SK-N-SH treated with all-trans-retinoic acid at 6 μM for 48 hours (cell line): ENCODE data around the gene RAB18.
"Not testable (repeated sequence)": the region's sequence is repeated elsewhere in the genome, so short reads cannot be mapped to it uniquely, and the experiment has no call there.

Experiments used
- ATAC-seq: fragments of 200-7000 bp; cut with Tn5 transposase; 3 replicates; pipeline ENCODE4 v1.9.1; 2020; ENCODE audit warnings: mild to moderate bottlenecking, moderate library complexity
- ARNTL ChIP-seq: fragments of 450-650 bp; formaldehyde crosslinking; IDR thresholded peaks from 2 replicates; pipeline ENCODE4 v1.5.0; 2020; ENCODE audit warnings: low read depth, mild to moderate bottlenecking, moderate library complexity, borderline replicate concordance
- BACH2 ChIP-seq: fragments of 250-450 bp; sonication (Bioruptor Pico); IDR thresholded peaks from 2 replicates; pipeline ENCODE4 v1.9.0; 2021; ENCODE audit warnings: mild to moderate bottlenecking, borderline replicate concordance
- CSDC2 ChIP-seq: fragments of 250-450 bp; sonication (Bioruptor Pico); IDR thresholded peaks from 2 replicates; pipeline ENCODE4 v1.5.0; 2020; ENCODE audit warnings: mild to moderate bottlenecking, moderate library complexity
- ESRRG ChIP-seq: fragments of 250-450 bp; sonication (Bioruptor Pico); IDR thresholded peaks from 2 replicates; pipeline ENCODE4 v1.6.1; 2021; ENCODE audit warnings: mild to moderate bottlenecking
- GLIS3 ChIP-seq: fragments of 250-450 bp; sonication (Bioruptor Pico); IDR thresholded peaks from 2 replicates; pipeline ENCODE4 v1.5.0; 2020; ENCODE audit warnings: mild to moderate bottlenecking, moderate library complexity
- ISL1 ChIP-seq: fragments of 250-450 bp; sonication (Bioruptor Pico); IDR thresholded peaks from 2 replicates; pipeline ENCODE4 v2.1.2; 2022; ENCODE audit warnings: mild to moderate bottlenecking, moderate library complexity
- OSR1 ChIP-seq: fragments of 250-450 bp; sonication (Bioruptor Pico); IDR thresholded peaks from 2 replicates; pipeline ENCODE4 v1.8.0; 2022; ENCODE audit warnings: moderate library complexity, mild to moderate bottlenecking, inconsistent platforms
- PPARA ChIP-seq: fragments of 250-450 bp; sonication (Bioruptor Pico); IDR thresholded peaks from 2 replicates; pipeline ENCODE4 v1.5.0; 2020; ENCODE audit warnings: mild to moderate bottlenecking, borderline replicate concordance
- RARB ChIP-seq: fragments of 250-450 bp; sonication (Bioruptor Pico); IDR thresholded peaks from 2 replicates; pipeline ENCODE4 v1.8.0; 2021; ENCODE audit warnings: mild to moderate bottlenecking, moderate library complexity
- SNAI2 ChIP-seq: fragments of 250-450 bp; sonication (Bioruptor Pico); IDR thresholded peaks from 2 replicates; pipeline ENCODE4 v1.5.0; 2020; ENCODE audit warnings: mild to moderate bottlenecking, moderate library complexity
- TOX ChIP-seq: fragments of 250-450 bp; sonication (Bioruptor Pico); IDR thresholded peaks from 2 replicates; pipeline ENCODE4 v1.8.0; 2021; ENCODE audit warnings: mild to moderate bottlenecking, moderate library complexity, borderline replicate concordance
- ZC3H10 ChIP-seq: fragments of 250-450 bp; sonication (Bioruptor Pico); IDR thresholded peaks from 2 replicates; pipeline ENCODE4 v1.5.1; 2021; ENCODE audit warnings: mild to moderate bottlenecking, moderate library complexity
- ZFP3 ChIP-seq: fragments of 250-450 bp; sonication (Bioruptor Pico); IDR thresholded peaks from 2 replicates; pipeline ENCODE4 v1.5.0; 2020; ENCODE audit warnings: mild to moderate bottlenecking, moderate library complexity
- ZFP30 ChIP-seq: fragments of 450-650 bp; formaldehyde crosslinking; IDR thresholded peaks from 2 replicates; pipeline ENCODE4 v1.5.0; 2022; ENCODE audit warnings: mild to moderate bottlenecking, moderate library complexity
- ZNF565 ChIP-seq: fragments of 450-650 bp; formaldehyde crosslinking; conservative IDR thresholded peaks from 2 replicates; pipeline ENCODE4 v1.5.0; 2020; ENCODE audit warnings: low read depth, mild to moderate bottlenecking, moderate library complexity
- ZNF70 ChIP-seq: fragments of 450-650 bp; formaldehyde crosslinking; IDR thresholded peaks from 2 replicates; pipeline ENCODE4 v1.5.0; 2020; ENCODE audit warnings: mild to moderate bottlenecking, moderate library complexity
- ZNF8 ChIP-seq: fragments of 450-650 bp; formaldehyde crosslinking; IDR thresholded peaks from 2 replicates; pipeline ENCODE4 v1.5.0; 2020; ENCODE audit warnings: mild to moderate bottlenecking, moderate library complexity
- TF ChIP-seq, protein P1 (sequence below): fragments of 250-450 bp; sonication (Bioruptor Pico); IDR thresholded peaks from 2 replicates; pipeline ENCODE4 v1.5.1; 2020; ENCODE audit warnings: low read depth, mild to moderate bottlenecking, moderate library complexity
- TF ChIP-seq, protein P2 (sequence below): fragments of 250-450 bp; sonication (Bioruptor Pico); IDR thresholded peaks from 2 replicates; pipeline ENCODE4 v1.5.1; 2021; ENCODE audit warnings: mild to moderate bottlenecking, moderate library complexity
- TF ChIP-seq, protein P3 (sequence below): fragments of 250-450 bp; sonication (Bioruptor Pico); IDR thresholded peaks from 2 replicates; pipeline ENCODE4 v1.8.0; 2021; ENCODE audit warnings: low read depth, mild to moderate bottlenecking, moderate library complexity, borderline replicate concordance
- TF ChIP-seq, protein P4 (sequence below): fragments of 250-450 bp; sonication (Bioruptor Pico); IDR thresholded peaks from 2 replicates; pipeline ENCODE4 v1.5.0; 2020; ENCODE audit warnings: mild to moderate bottlenecking, moderate library complexity

RAB18 gene

DNA sequence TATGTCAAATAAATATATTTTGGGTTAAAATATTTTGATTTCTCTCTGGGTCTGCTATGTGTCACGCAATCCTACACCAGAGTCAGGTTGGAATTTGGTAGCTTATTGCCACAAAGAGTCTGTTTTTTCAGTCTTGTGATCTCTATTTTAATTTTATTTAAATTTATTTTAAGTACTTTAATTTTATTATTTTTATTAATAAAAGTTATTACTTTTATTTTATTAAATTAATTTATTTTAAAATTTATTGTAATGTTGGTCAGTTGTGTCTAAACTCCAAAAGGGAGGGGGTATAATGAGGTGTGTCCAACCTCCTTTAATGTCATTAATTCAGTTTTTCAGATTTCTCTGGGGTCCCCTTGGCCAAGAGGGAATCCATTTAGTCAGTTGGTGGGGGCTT is 42.8 kb upstream of the RAB18 start:
- TF ChIP-seq ZC3H10 (CRISPR knock-in tag): no peak
- TF ChIP-seq ZFP30 (CRISPR knock-in tag): no peak
- TF ChIP-seq RARB (CRISPR knock-in tag): no peak
- TF ChIP-seq, all 23 proteins: peak for 0

DNA sequence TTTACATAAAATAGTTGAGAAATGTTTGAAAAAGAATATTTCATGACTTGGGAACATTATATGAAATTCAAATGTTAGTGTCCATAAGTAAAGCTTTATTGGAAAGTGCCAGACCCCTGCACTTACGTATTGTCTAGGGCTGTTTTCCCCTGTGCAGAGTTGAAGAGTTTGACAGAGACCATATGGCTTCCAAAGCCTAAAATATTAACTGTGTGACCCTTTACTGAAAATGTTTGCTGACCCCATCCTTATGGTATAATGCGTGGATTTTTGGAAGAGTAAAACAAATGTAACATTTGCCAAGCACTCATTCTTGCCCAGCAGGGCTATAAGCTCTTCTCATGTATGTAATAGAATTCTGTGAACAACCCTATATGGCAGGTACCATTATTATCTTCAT is 40.1 kb upstream of the RAB18 start:
- TF ChIP-seq GLIS3 (CRISPR knock-in tag): no peak
- TF ChIP-seq ZNF565 (CRISPR knock-in tag): no peak
- TF ChIP-seq ZC3H10 (CRISPR knock-in tag): no peak
- TF ChIP-seq BACH2 (CRISPR knock-in tag): no peak
- TF ChIP-seq ZFP3: no peak
- no peak for TF ChIP-seq CSDC2 (CRISPR knock-in tag)
- no peak for TF ChIP-seq ZFP30 (CRISPR knock-in tag)
- TF ChIP-seq, protein P1, sequence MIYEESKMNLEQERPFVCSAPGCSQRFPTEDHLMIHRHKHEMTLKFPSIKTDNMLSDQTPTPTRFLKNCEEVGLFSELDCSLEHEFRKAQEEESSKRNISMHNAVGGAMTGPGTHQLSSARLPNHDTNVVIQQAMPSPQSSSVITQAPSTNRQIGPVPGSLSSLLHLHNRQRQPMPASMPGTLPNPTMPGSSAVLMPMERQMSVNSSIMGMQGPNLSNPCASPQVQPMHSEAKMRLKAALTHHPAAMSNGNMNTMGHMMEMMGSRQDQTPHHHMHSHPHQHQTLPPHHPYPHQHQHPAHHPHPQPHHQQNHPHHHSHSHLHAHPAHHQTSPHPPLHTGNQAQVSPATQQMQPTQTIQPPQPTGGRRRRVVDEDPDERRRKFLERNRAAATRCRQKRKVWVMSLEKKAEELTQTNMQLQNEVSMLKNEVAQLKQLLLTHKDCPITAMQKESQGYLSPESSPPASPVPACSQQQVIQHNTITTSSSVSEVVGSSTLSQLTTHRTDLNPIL (CRISPR knock-in tag): no peak
- no peak for TF ChIP-seq ZNF8 (CRISPR knock-in tag)
- TF ChIP-seq TOX (CRISPR knock-in tag): no peak
- TF ChIP-seq, protein P2, sequence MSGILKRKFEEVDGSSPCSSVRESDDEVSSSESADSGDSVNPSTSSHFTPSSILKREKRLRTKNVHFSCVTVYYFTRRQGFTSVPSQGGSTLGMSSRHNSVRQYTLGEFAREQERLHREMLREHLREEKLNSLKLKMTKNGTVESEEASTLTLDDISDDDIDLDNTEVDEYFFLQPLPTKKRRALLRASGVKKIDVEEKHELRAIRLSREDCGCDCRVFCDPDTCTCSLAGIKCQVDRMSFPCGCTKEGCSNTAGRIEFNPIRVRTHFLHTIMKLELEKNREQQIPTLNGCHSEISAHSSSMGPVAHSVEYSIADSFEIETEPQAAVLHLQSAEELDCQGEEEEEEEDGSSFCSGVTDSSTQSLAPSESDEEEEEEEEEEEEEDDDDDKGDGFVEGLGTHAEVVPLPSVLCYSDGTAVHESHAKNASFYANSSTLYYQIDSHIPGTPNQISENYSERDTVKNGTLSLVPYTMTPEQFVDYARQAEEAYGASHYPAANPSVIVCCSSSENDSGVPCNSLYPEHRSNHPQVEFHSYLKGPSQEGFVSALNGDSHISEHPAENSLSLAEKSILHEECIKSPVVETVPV (CRISPR knock-in tag): no peak
- no peak for TF ChIP-seq PPARA (CRISPR knock-in tag)
- TF ChIP-seq, protein P3, sequence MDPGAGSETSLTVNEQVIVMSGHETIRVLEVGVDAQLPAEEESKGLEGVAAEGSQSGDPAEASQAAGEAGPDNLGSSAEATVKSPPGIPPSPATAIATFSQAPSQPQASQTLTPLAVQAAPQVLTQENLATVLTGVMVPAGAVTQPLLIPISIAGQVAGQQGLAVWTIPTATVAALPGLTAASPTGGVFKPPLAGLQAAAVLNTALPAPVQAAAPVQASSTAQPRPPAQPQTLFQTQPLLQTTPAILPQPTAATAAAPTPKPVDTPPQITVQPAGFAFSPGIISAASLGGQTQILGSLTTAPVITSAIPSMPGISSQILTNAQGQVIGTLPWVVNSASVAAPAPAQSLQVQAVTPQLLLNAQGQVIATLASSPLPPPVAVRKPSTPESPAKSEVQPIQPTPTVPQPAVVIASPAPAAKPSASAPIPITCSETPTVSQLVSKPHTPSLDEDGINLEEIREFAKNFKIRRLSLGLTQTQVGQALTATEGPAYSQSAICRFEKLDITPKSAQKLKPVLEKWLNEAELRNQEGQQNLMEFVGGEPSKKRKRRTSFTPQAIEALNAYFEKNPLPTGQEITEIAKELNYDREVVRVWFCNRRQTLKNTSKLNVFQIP (CRISPR knock-in tag): no peak
- TF ChIP-seq OSR1: no peak
- TF ChIP-seq, protein P4, sequence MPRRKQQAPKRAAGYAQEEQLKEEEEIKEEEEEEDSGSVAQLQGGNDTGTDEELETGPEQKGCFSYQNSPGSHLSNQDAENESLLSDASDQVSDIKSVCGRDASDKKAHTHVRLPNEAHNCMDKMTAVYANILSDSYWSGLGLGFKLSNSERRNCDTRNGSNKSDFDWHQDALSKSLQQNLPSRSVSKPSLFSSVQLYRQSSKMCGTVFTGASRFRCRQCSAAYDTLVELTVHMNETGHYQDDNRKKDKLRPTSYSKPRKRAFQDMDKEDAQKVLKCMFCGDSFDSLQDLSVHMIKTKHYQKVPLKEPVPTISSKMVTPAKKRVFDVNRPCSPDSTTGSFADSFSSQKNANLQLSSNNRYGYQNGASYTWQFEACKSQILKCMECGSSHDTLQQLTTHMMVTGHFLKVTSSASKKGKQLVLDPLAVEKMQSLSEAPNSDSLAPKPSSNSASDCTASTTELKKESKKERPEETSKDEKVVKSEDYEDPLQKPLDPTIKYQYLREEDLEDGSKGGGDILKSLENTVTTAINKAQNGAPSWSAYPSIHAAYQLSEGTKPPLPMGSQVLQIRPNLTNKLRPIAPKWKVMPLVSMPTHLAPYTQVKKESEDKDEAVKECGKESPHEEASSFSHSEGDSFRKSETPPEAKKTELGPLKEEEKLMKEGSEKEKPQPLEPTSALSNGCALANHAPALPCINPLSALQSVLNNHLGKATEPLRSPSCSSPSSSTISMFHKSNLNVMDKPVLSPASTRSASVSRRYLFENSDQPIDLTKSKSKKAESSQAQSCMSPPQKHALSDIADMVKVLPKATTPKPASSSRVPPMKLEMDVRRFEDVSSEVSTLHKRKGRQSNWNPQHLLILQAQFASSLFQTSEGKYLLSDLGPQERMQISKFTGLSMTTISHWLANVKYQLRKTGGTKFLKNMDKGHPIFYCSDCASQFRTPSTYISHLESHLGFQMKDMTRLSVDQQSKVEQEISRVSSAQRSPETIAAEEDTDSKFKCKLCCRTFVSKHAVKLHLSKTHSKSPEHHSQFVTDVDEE (CRISPR knock-in tag): no peak
- no peak for ATAC-seq

More for the DNA sequence above, 42.8 kb upstream of the RAB18 start:
- no peak for ATAC-seq

DNA sequence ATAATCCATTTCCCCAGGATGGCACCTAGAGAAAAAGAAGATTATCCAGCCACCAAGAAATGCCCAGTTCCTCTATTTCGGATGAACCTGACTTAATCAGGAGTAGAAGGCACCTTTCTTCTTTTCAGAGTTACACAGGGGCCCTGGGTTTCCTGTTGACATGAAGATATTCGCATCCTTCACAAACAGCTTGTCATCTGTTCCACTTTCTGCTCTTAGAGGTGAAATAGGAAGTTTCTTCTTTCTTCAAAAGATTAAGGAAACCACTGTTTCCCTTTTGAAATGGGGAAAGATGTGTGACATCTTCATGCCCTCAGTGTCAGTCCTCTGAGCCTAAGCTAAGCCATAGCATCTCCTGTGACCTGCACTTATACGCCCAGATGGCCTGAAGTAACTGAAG is 39.1 kb upstream of the RAB18 start:
- no peak for TF ChIP-seq SNAI2 (CRISPR knock-in tag)
- TF ChIP-seq, protein P2 (CRISPR knock-in tag): no peak
- ATAC-seq: no peak

DNA sequence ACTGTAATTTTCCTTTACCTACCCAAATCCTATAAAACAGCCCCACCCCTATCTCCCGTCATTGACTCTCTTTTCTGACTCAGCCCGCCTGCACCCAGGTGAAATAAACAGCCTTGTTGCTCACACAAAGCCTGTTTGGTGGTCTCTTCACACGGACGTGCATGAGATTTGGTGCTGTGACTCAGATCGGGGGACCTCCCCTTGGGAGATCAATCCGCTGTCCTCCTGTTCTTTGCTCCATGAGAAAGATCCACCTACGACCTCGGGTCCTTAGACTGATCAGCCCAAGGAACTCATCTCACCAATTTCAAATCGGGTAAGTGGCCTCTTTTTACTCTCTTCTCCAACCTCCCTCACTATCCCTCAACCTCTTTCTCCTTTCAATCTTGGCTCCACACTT is 38.5 kb upstream of the RAB18 start:
- ATAC-seq: not testable (repeated sequence)

DNA sequence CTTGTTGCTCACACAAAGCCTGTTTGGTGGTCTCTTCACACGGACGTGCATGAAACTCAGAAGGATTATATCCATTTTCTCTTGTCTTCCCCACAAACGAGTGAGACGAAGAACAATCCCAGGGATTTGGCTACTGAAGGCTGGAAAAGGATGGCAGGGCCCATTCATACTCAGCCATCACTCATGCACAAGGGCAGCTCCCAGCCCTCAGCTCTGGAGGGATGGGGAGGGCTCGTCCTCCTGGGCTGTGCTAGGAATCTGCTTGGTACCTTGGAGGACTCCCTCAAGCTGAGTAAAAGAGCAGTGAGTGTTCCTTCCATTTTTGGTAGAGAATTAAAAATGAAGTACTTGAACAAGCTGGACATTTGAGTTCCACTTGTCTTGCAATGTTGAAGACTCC is 33.2 kb upstream of the RAB18 start:
- ATAC-seq: no peak
- no peak for TF ChIP-seq ESRRG (CRISPR knock-in tag)
- TF ChIP-seq ZNF8 (CRISPR knock-in tag): no peak
- TF ChIP-seq GLIS3 (CRISPR knock-in tag): no peak
- no peak for TF ChIP-seq ARNTL (CRISPR knock-in tag)
- no peak for TF ChIP-seq ZNF565 (CRISPR knock-in tag)
- TF ChIP-seq CSDC2 (CRISPR knock-in tag): no peak
- no peak for TF ChIP-seq ZNF70 (CRISPR knock-in tag)
- no peak for TF ChIP-seq TOX (CRISPR knock-in tag)
- TF ChIP-seq OSR1: no peak
- TF ChIP-seq, protein P2 (CRISPR knock-in tag): no peak
- TF ChIP-seq ZFP30 (CRISPR knock-in tag): no peak
- no peak for TF ChIP-seq ISL1 (CRISPR knock-in tag)
- TF ChIP-seq, protein P1 (CRISPR knock-in tag): no peak
